Right lobe of liver (tissue), 6 donors: ENCODE results near the gene TTLL3. TPM values are rescaled to one million over a fixed set of nuclear protein-coding genes. Genes with fewer than 3 reads are reported as not detected.

Experiments
- ATAC-seq, 4 donors: fragments of 200-7000 bp; cut with Tn5 transposase; one replicate each; pipeline ENCODE4 v1.9.1; 2020; ENCODE audit warnings: mild to moderate bottlenecking in 4 of 4, moderate library complexity in 4 of 4
- DNase-seq, 3 donors: peaks; one replicate each; pipeline ENCODE4 v3.0.0-alpha.2; 2020
- H3K27ac ChIP-seq, 3 donors: fragments of 200-600 bp; one replicate each; pipeline ENCODE4 v1.8.0; 2022
- H3K27me3 ChIP-seq, 2 donors: fragments of 200-600 bp; one replicate each; pipeline ENCODE4 v1.8.0; 2022
- H3K36me3 ChIP-seq, 4 donors: fragments of 200-600 bp; sonication (generic) in 1 of 4; one replicate each; pipeline versions ENCODE4 v1.5.1 to v1.8.0; 2017 to 2022; ENCODE audit warnings: control low read depth in 1 of 4
- H3K4me1 ChIP-seq, 4 donors: fragments of 200-600 bp; sonication (generic) in 1 of 4; one replicate each; pipeline versions ENCODE4 v1.5.1 to v1.8.0; 2017 to 2022; ENCODE audit warnings: control low read depth in 1 of 4
- H3K4me3 ChIP-seq, 3 donors: fragments of 200-600 bp; one replicate each; pipeline ENCODE4 v1.8.0; 2022
- H3K9me3 ChIP-seq, 4 donors: fragments of 200-600 bp; sonication (generic) in 1 of 4; one replicate each; pipeline versions ENCODE4 v1.5.1 to v1.8.0; 2017 to 2022; ENCODE audit warnings: control low read depth in 1 of 4
- POLR2A ChIP-seq: fragments of 450-650 bp; IDR thresholded peaks from one replicate; pipeline ENCODE4 v1.6.1; 2017; ENCODE audit warnings: antibody characterized with exemption, mild to moderate bottlenecking
- WGBS: methylation state at CpG from one replicate; pipeline ENCODE4 v1.1.6; 2018; ENCODE audit warnings: low coverage, low lambda C conversion rate; ENCODE audit not compliant: insufficient coverage; ENCODE audit errors: missing lambda C conversion rate; 5-methylcytosine and 5-hydroxymethylcytosine counted together
- intact Hi-C, 2 donors: fragments of 100-400 bp; cut with DNase I; formaldehyde crosslinking; loops; one replicate each; pipeline versions ENCODE4 v1.11.2 to v1.14.1; 2022
- total RNA-seq, 6 experiments: library from RNA; depleted of rRNA in 2 of 6; stranded (reverse); fragments of >200 nt in 2 of 6; fragmentation: NEBNext Ultra II Directional in 3 of 6; extraction: Animal tissue kit (Norgen Biotek cat#: 25700) in 3 of 6; gene quantifications; one replicate each; pipeline versions ENCODE4 v1.1.0 to v1.2.4, GENCODE V29; 2016 to 2023
- TF ChIP-seq, protein P1 (sequence below), 4 donors: fragments of 200-600 bp in 3 of 4; fragments of 450-650 bp in 1 of 4; IDR thresholded peaks; one replicate each; pipeline versions ENCODE4 v1.5.1 to v1.8.0; 2016 to 2022; ENCODE audit warnings: antibody characterized with exemption in 4 of 4, mild to moderate bottlenecking in 2 of 4
- donor health status: DM: no; HTN: yes; CAD: no.
- donor health status: DM: no; HTN: no; CAD: no.
- donor health status: DM: no; HTN: no; CAD: no.
- donor health status: DM: no; HTN: yes; CAD: no.
- donor health status: DM: no; HTN: yes; CAD: no.

Gene TTLL3
- total RNA-seq, 6 experiments from 2014 or later: 4.5 to 11.0 (median 8.6) TPM

DNA sequence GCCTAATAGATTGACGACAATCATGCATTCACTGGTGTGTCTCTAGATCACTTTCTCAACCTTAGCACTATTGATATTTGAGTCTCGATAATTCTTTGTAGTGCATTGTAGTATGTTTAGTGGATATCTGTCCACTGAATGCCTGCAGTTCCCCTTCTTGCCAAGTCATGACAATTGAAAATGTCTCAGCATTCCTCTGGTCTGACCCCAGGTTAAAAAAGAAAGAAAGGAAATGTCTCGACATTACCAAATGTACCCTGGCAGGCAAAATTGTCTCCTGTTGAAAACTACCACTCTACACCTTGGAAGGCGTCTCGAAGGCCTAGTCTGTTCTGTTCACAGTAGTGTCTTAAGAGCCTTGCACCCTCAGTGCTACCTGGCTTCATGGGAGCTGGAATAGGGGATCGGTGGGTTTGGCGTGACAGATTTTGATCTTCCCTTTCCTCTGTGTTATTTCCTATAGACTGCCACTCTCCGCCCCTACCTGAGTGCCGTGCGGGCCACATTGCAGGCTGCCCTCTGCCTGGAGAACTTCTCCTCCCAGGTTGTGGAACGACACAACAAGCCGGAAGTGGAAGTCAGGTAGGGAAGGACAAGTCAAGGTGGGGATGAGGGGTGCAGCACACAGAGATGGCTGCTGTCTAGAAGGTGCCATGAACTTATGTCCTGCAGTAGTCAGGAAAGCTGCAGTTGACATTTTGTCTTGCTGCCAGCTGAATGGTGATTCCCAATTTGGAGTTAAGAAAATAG lies 12.7 kb upstream of the TTLL3 start:
- H3K9me3 ChIP-seq: no peaks in the 10 kb centered on the region
- H3K27ac ChIP-seq: no peak overlapping the region
- 84% methylated on average over 10 of the region's 12 CpGs for WGBS
- no peak for DNase-seq
- H3K4me1 ChIP-seq: peaks cover 0 to 10% (median 3%) of the 10 kb centered on the region in 4 donors
- TF ChIP-seq, protein P1, sequence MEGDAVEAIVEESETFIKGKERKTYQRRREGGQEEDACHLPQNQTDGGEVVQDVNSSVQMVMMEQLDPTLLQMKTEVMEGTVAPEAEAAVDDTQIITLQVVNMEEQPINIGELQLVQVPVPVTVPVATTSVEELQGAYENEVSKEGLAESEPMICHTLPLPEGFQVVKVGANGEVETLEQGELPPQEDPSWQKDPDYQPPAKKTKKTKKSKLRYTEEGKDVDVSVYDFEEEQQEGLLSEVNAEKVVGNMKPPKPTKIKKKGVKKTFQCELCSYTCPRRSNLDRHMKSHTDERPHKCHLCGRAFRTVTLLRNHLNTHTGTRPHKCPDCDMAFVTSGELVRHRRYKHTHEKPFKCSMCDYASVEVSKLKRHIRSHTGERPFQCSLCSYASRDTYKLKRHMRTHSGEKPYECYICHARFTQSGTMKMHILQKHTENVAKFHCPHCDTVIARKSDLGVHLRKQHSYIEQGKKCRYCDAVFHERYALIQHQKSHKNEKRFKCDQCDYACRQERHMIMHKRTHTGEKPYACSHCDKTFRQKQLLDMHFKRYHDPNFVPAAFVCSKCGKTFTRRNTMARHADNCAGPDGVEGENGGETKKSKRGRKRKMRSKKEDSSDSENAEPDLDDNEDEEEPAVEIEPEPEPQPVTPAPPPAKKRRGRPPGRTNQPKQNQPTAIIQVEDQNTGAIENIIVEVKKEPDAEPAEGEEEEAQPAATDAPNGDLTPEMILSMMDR (IDR thresholded peaks at IDR 0.05): no peak
- no peak for TF ChIP-seq POLR2A
- H3K4me3 ChIP-seq: no peak overlapping the region
- no peaks in the 10 kb centered on the region for H3K27me3 ChIP-seq
- H3K36me3 ChIP-seq: peaks cover 12 to 51% (median 39%) of the 10 kb centered on the region in 4 donors
- ATAC-seq: no peak
- intact Hi-C loops: no loop called here

DNA sequence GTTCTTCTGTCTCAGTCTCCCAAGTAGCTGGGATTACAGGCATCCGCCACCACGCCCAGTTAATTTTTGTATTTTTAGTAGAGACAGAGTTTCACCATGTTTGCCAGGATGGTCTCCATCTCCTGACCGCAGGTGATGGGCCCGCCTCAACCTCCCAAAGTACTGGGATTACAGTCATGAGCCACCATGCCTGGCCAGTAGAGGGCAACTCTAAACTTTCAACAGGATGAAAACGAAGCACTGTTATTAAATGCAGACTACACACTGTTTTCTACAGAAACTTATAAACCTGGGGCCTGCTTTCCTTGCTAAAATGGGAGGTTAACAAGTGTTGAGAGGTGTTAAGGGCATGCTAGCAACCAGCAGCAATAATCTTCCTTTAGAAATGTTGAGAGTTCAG lies 9.5 kb upstream of the TTLL3 start:
- Histone ChIP-seq H3K27me3 (no peaks in the 10 kb centered on the region), H3K27ac (no peak overlapping the region), H3K4me3 (no peak overlapping the region), H3K36me3 (peaks cover 17 to 80% (median 58%) of the 10 kb centered on the region in 4 donors), H3K9me3 (no peaks in the 10 kb centered on the region), H3K4me1 (no peaks in the 10 kb centered on the region)
- TF ChIP-seq, protein P1 (IDR thresholded peaks at IDR 0.05): peak in 2 of 4 donors; percentile 20 to 23
- TF ChIP-seq POLR2A: no peak
- 83% methylated on average over 5 of the region's 5 CpGs for WGBS
- DNase-seq: no peak
- ATAC-seq: no peak
- intact Hi-C loops: no loop called here

DNA sequence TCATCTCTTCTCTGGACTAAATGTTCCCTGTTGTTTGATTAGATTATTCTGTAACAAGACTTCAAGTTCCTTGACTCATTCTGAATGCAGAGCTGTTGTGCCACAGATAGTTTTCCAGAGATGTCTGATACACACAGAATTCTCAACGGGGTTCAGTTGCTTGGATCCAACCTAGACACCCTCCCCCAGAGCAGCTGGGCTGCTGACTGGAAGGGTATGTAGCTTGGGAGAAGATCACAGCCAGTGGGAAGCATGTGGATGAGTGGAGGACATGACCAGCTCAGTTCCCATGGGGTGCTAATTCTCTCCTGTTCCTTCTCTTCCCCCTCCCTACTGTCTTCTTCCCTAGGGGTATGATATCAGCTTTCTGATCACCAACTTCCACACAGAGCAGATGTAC lies 6.6 kb upstream of the TTLL3 start:
- H3K36me3 ChIP-seq: peaks cover 17 to 82% (median 52%) of the 10 kb centered on the region in 4 donors
- no peak overlapping the region for H3K4me3 ChIP-seq
- 100% methylated on average over 1 of the region's 1 CpG for WGBS
- TF ChIP-seq, protein P1 (IDR thresholded peaks at IDR 0.05): no peak
- TF ChIP-seq POLR2A: no peak
- no peaks in the 10 kb centered on the region for H3K27me3 ChIP-seq
- intact Hi-C loops: no loop called here
- ATAC-seq (no peak), DNase-seq (no peak)
- no peaks in the 10 kb centered on the region for H3K9me3 ChIP-seq
- no peaks in the 10 kb centered on the region for H3K4me1 ChIP-seq
- no peak overlapping the region for H3K27ac ChIP-seq

DNA sequence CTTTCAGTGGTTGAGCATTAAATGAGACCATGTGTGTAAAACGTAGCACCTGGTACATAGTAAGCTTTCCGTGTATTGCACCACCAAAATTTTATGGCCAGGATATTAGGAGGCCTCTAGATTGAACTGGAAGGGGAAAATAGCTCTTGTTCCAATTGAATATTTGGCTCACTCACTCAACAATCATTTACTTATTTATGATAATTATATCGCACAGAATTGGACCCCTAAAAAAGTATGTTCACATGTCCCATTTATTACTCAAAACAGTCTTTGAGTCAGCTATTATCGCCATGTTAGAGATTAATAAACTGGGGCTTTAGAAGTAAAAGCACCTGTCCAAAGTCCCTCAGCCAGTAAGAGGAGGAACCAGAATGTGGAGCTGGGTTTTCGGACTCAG lies 5.1 kb upstream of the TTLL3 start:
- Histone ChIP-seq H3K36me3 (peaks cover 14 to 67% (median 39%) of the 10 kb centered on the region in 4 donors), H3K27me3 (no peaks in the 10 kb centered on the region), H3K4me3 (no peak overlapping the region), H3K27ac (no peak overlapping the region), H3K4me1 (no peaks in the 10 kb centered on the region), H3K9me3 (no peaks in the 10 kb centered on the region)
- DNase-seq (no peak), ATAC-seq (no peak)
- intact Hi-C loops: no loop called here
- WGBS: 85% methylated on average over 5 of the region's 5 CpGs
- TF ChIP-seq, protein P1 (IDR thresholded peaks at IDR 0.05): no peak
- no peak for TF ChIP-seq POLR2A
